Keratinocyte (primary cell): ENCODE measurements around the gene ALDH3A2. TPM values are rescaled to one million over a fixed set of nuclear protein-coding genes. Genes with fewer than 3 reads are reported as not detected.

Source experiments
- DNase-seq: peaks from one replicate; pipeline ENCODE4 v3.0.0-alpha.2; 2011; ENCODE audit warnings: low read depth, missing footprints, low spot score
- FAIRE-seq: peaks from 2 replicates; lab custom pipeline; 2011; peaks lifted over from hg19 to GRCh38; lab: Jason Lieb, UNC
- H2AFZ ChIP-seq: 2 replicates; pipeline ENCODE4 v1.6.0; 2012; ENCODE audit warnings: low read length, control low read depth, inconsistent platforms; ENCODE audit not compliant: control insufficient read depth
- H3K27ac ChIP-seq: 2 replicates; pipeline ENCODE4 v1.5.1; 2011; ENCODE audit warnings: low read length; ENCODE audit not compliant: control insufficient read depth, insufficient read depth
- H3K27me3 ChIP-seq: 3 replicates; pipeline ENCODE4 v1.6.0; 2011; ENCODE audit warnings: low read length; ENCODE audit not compliant: control insufficient read depth, insufficient read depth; ENCODE audit errors: extremely low read depth
- H3K36me3 ChIP-seq, 2 experiments: 2 replicates in 1 of 2; 3 replicates in 1 of 2; pipeline ENCODE4 v1.5.1; 2011; ENCODE audit warnings: low read length in 2 of 2, mild to moderate bottlenecking in 1 of 2; ENCODE audit not compliant: control insufficient read depth in 2 of 2, insufficient read depth in 2 of 2; ENCODE audit errors: extremely low read depth in 1 of 2
- H3K4me1 ChIP-seq: 3 replicates; pipeline ENCODE4 v1.5.1; 2011; ENCODE audit warnings: low read length; ENCODE audit not compliant: control insufficient read depth, insufficient read depth; ENCODE audit errors: extremely low read depth
- H3K4me2 ChIP-seq: 3 replicates; pipeline ENCODE4 v1.6.0; 2011; ENCODE audit warnings: low read depth, low read length; ENCODE audit not compliant: control insufficient read depth, insufficient read depth; ENCODE audit errors: extremely low read depth
- H3K4me3 ChIP-seq, 3 experiments: fragments of 200-600 bp in 1 of 3; sonication (generic) in 1 of 3; 2 replicates in 2 of 3; 3 replicates in 1 of 3; pipeline ENCODE4 v1.5.1; 2011 to 2016; ENCODE audit warnings: low read length in 3 of 3, mild to moderate bottlenecking in 3 of 3, control low read depth in 2 of 3, inconsistent platforms in 1 of 3, low read depth in 1 of 3, mixed read lengths in 1 of 3, mixed run types in 1 of 3, moderate library complexity in 1 of 3; ENCODE audit not compliant: control insufficient read depth in 2 of 3, insufficient read depth in 2 of 3; ENCODE audit errors: extremely low read depth in 1 of 3
- H3K79me2 ChIP-seq: 2 replicates; pipeline ENCODE4 v1.6.0; 2012; ENCODE audit warnings: low read length; ENCODE audit not compliant: control insufficient read depth, insufficient read depth
- H3K9ac ChIP-seq: 3 replicates; pipeline ENCODE4 v1.6.0; 2011; ENCODE audit warnings: low read length; ENCODE audit not compliant: control insufficient read depth, insufficient read depth; ENCODE audit errors: extremely low read depth
- H3K9me1 ChIP-seq: 3 replicates; pipeline ENCODE4 v1.6.0; 2011; ENCODE audit warnings: low read length; ENCODE audit not compliant: control insufficient read depth, insufficient read depth; ENCODE audit errors: extremely low read depth
- H3K9me3 ChIP-seq: 2 replicates; pipeline ENCODE4 v1.5.1; 2012; ENCODE audit warnings: low read depth, low read length; ENCODE audit not compliant: control insufficient read depth
- H4K20me1 ChIP-seq: 3 replicates; pipeline ENCODE4 v1.6.0; 2011; ENCODE audit warnings: low read length; ENCODE audit not compliant: control insufficient read depth, insufficient read depth; ENCODE audit errors: extremely low read depth
- EZH2 ChIP-seq: IDR thresholded peaks from one replicate; pipeline ENCODE4 v1.6.1; 2012; ENCODE audit warnings: inconsistent platforms, mild to moderate bottlenecking, low read length, moderate library complexity
- dilution Hi-C: fragments of 300-500 bp; cut with MboI; formaldehyde crosslinking; loops from one replicate; pipeline ENCODE4 v1.7.0; 2020; ENCODE audit warnings: low sequenced_read_pairs; ENCODE audit not compliant: extremely low pct_ligation_motif_present
- polyA plus RNA-seq, 5 experiments: library from polyadenylated mRNA; depleted of rRNA in 3 of 5; stranded (reverse) in 3 of 5; stranded (forward) in 1 of 5; unstranded in 1 of 5; fragments of >200 nt; gene quantifications; 1 replicate in 1 of 5; 2 replicates in 3 of 5; 3 replicates in 1 of 5; pipeline versions ENCODE4 v1.2.1 to v1.2.3, GENCODE V29; 2011 to 2012; ENCODE audit warnings: missing spikeins in 2 of 5, low read depth in 1 of 5, low replicate concordance in 1 of 5
- TF ChIP-seq, protein P1 (sequence below), 3 experiments: IDR thresholded peaks in 1 of 3; conservative IDR thresholded peaks in 1 of 3; optimal IDR thresholded peaks in 1 of 3; 2 replicates in 2 of 3; 3 replicates in 1 of 3; pipeline versions ENCODE3 to v1.5.1; 2011; ENCODE audit warnings: low read length in 3 of 3, mild to moderate bottlenecking in 3 of 3, moderate library complexity in 2 of 3, control low read depth in 1 of 3, inconsistent platforms in 1 of 3; ENCODE audit not compliant: insufficient read depth in 2 of 3; ENCODE audit errors: extremely low read depth in 1 of 3

ALDH3A2 gene
- polyA plus RNA-seq, 1 donor (not counting 4 experiments of a cell fraction or from before 2014, with no cell fraction given) = 77.6 TPM

- Histone ChIP-seq H4K20me1 (no peaks in the 10 kb centered on the region), H3K4me1 (peaks cover 10% of the 10 kb centered on the region), H3K4me2 (no peak overlapping the region), H3K9me1 (peaks cover 2% of the 10 kb centered on the region), H3K79me2 (peaks cover 4% of the 10 kb centered on the region), H3K9me3 (no peaks in the 10 kb centered on the region), H3K36me3 (peaks cover 16 to 17% of the 10 kb centered on the region in 2 experiments), H3K4me3 (no peak overlapping the region), H3K9ac (no peak overlapping the region), H3K27ac (no peak overlapping the region), H3K27me3 (no peaks in the 10 kb centered on the region), H2AFZ (no peak overlapping the region)
- no peak for FAIRE-seq
- DNase-seq = no peak
- dilution Hi-C loops = loop anchor here (25.0 kb wide), 1 partner anchor 295 kb away; the partner anchor contains the start of gene B9D1
- no peak for TF ChIP-seq EZH2
Measured at GRCh38 chr17:19656851-19657581, 8.5 kb downstream of the ALDH3A2 start.

DNA sequence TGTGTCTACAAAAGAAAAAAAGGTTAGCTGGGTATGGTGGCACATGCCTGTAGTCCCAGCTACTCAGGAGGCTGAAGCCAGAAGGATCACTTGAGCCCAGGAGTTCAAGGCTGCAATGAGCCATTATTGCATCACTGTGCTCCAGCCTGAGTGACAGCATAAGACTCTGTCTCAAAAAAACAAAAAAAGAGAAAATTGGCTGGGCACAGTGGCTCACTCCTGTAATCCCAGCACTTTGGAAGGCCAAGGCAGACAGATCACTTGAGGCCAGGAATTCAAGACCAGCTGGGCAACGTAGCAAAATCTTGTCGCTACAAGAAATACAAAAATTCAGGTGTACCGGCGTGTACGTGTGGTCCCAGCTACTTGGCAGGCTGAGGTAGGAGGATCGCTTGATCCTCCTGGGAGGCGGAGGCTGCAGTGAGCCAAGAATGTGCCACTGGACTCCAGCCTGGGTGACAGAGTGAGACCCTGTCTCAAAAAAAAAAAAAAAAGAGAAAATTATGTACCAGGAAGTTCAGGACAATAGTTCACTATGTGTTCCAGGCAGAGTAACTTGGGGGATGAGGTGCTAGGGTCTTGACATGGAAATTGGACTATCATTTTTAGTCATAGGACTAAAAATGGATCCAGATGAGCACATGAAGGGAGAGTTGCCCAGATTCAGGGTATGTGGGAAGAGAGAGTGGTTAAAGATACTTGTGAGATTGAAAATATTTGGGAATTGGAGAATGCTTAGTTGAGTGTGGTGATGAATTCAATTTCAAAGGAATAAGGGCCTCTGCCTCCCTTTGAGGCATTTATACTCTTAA lies 11.0 kb downstream of the ALDH3A2 start:
- DNase-seq (no peak), FAIRE-seq (no peak)
- no peak overlapping the region for H3K4me2 ChIP-seq
- H3K27ac ChIP-seq = no peak overlapping the region
- H3K27me3 ChIP-seq = no peaks in the 10 kb centered on the region
- no peak overlapping the region for H3K4me3 ChIP-seq
- peaks cover 22 to 24% of the 10 kb centered on the region in 2 experiments for H3K36me3 ChIP-seq
- peaks cover 3% of the 10 kb centered on the region for H3K4me1 ChIP-seq
- no peaks in the 10 kb centered on the region for H3K9me3 ChIP-seq
- no peak overlapping the region for H3K9ac ChIP-seq
- H3K79me2 ChIP-seq = peaks cover 2% of the 10 kb centered on the region
- TF ChIP-seq, protein P1, sequence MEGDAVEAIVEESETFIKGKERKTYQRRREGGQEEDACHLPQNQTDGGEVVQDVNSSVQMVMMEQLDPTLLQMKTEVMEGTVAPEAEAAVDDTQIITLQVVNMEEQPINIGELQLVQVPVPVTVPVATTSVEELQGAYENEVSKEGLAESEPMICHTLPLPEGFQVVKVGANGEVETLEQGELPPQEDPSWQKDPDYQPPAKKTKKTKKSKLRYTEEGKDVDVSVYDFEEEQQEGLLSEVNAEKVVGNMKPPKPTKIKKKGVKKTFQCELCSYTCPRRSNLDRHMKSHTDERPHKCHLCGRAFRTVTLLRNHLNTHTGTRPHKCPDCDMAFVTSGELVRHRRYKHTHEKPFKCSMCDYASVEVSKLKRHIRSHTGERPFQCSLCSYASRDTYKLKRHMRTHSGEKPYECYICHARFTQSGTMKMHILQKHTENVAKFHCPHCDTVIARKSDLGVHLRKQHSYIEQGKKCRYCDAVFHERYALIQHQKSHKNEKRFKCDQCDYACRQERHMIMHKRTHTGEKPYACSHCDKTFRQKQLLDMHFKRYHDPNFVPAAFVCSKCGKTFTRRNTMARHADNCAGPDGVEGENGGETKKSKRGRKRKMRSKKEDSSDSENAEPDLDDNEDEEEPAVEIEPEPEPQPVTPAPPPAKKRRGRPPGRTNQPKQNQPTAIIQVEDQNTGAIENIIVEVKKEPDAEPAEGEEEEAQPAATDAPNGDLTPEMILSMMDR (optimal IDR thresholded peaks at IDR 0.05 in 1 of 3, IDR thresholded peaks at IDR 0.05 in 1 of 3, conservative IDR thresholded peaks at IDR 0.05 in 1 of 3; ENCODE audit: extremely low read depth in 1 of 3, insufficient read depth in 2 of 3, low read length in 3 of 3) = no peak
- no peak for TF ChIP-seq EZH2
- peaks cover 2% of the 10 kb centered on the region for H3K9me1 ChIP-seq
- no peaks in the 10 kb centered on the region for H4K20me1 ChIP-seq
- dilution Hi-C loops = loop anchor here (25.0 kb wide), 1 partner anchor 297 kb away; the partner anchor contains the start of gene B9D1
- no peak overlapping the region for H2AFZ ChIP-seq
